GM18505 (cell line): Measurements from ENCODE around the gene KCNK4.
"Not testable (repeated sequence)": the region's sequence is repeated elsewhere in the genome, so short reads cannot be mapped to it uniquely, and the experiment has no call there.

Experiments
- ATAC-seq: cut with Tn5 transposase; IDR thresholded peaks from one replicate; pipeline ENCODE4 v1.9.1; 2021; ENCODE audit not compliant: unreplicated experiment
- POLR2A ChIP-seq: IDR thresholded peaks from 4 replicates; pipeline ENCODE4 v1.6.1; 2011; ENCODE audit warnings: borderline replicate concordance; ENCODE audit not compliant: insufficient read depth, insufficient read length; ENCODE audit errors: extremely low read depth

KCNK4 gene

DNA sequence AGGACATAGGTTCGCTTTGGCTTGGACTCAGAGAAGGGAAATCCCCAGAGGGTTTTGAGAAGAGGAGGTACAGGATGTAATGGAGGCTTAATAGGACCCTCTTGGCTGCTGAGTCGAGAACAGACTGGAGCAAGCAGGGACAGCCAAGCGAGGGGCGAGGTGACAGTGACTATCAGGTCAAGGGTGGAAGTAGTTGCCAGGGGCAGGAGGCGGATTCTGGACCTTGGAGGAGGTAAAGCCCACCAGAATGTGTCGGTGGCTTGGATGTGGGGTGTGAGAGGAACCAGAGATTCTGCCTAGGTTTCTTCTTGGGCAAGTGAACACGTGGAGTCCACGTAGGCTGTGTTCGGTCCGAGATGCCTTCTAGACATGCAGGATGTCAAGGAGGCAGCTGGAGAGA is 21.8 kb downstream of the KCNK4 start:
- ATAC-seq: no peak
- TF ChIP-seq POLR2A: no peak

DNA sequence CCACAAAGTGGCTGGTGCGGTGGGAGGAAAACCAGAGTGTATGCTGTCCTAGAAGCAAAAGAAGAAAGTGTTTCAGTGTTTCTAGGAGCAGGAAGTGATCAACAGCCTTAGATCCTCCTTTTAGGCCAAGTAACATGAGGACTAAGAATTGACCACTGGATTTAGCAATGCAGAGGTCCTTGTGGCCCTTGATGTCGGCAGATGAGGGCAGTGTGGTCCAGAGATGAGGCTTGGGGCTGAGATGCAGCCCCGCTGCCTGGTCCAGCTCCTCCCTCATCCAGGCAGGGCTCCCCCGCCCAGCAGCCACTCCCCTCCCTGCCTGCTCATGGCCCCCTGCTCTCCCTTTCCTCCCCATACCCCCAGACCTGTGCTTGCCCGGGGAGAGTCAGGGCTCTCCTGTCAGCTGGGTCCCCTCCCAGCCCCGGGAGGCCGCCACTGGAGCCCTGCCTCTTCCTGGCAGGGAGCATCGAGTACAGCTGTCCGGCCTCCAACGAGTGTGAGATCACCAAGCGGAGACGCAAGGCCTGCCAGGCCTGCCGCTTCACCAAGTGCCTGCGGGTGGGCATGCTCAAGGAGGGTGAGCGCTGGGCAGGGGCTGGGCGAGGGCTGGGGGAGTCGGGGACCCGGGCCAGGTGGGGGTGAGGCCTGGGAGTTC is 22.5 kb downstream of the KCNK4 start:
- no peak for TF ChIP-seq POLR2A

DNA sequence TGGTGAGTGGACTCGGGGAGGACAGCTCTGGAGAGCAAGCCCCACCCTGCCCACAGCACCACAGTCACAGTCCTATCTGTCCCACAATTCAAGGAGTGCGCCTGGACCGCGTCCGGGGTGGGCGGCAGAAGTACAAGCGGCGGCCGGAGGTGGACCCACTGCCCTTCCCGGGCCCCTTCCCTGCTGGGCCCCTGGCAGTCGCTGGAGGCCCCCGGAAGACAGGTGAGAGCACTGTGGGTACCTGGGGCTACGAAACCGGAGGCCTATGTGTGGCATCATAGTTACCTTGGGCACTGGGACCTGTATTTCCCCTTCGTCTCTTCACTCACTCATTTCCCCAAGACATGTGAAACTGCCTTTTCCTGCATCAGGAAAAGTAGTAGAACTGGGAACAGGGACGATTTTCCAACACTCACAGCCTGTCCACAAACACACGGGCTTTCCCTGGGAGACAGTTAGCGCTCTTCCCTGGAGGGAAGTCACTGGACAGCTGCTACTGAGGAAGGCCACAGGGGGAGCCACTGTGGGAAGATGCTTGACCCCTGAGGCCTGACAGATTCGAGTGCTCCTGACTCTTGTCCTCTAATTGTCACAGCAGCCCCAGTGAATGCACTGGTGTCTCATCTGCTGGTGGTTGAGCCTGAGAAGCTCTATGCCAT is 23.2 kb downstream of the KCNK4 start:
- no peak for TF ChIP-seq POLR2A
- ATAC-seq: no peak

More for the DNA sequence above, 22.5 kb downstream of the KCNK4 start:
- ATAC-seq: no peak

DNA sequence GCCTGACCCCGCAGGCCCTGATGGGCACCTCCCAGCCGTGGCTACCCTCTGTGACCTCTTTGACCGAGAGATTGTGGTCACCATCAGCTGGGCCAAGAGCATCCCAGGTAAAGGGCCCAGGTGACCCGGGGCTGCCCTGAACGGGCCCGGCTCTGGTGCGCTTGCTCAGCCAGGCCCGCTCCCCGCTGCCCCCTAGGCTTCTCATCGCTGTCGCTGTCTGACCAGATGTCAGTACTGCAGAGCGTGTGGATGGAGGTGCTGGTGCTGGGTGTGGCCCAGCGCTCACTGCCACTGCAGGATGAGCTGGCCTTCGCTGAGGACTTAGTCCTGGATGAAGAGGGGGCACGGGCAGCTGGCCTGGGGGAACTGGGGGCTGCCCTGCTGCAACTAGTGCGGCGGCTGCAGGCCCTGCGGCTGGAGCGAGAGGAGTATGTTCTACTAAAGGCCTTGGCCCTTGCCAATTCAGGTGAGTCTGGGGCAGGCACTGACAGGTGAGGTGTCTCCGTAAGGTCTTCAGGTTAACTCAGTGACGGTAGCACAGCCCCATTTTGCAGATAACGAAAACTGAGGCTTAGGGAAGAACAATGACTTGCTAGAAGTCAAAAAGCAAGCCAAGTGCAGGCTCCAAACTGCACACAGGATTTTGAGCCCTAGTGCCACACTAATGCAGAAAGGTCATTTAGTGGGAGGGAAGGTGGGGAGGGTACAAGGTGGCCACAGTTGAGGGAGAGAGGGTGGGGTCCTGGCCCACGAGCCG is 23.9 kb downstream of the KCNK4 start:
- TF ChIP-seq POLR2A: no peak

DNA sequence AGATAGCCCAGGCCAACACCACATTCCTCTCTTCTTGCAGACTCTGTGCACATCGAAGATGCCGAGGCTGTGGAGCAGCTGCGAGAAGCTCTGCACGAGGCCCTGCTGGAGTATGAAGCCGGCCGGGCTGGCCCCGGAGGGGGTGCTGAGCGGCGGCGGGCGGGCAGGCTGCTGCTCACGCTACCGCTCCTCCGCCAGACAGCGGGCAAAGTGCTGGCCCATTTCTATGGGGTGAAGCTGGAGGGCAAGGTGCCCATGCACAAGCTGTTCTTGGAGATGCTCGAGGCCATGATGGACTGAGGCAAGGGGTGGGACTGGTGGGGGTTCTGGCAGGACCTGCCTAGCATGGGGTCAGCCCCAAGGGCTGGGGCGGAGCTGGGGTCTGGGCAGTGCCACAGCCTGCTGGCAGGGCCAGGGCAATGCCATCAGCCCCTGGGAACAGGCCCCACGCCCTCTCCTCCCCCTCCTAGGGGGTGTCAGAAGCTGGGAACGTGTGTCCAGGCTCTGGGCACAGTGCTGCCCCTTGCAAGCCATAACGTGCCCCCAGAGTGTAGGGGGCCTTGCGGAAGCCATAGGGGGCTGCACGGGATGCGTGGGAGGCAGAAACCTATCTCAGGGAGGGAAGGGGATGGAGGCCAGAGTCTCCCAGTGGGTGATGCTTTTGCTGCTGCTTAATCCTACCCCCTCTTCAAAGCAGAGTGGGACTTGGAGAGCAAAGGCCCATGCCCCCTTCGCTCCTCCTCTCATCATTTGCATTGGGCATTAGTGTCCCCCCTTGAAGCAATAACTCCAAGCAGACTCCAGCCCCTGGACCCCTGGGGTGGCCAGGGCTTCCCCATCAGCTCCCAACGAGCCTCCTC is 24.8 kb downstream of the KCNK4 start:
- not testable (repeated sequence) for ATAC-seq

More for the DNA sequence above, 23.9 kb downstream of the KCNK4 start:
- ATAC-seq: no peak

DNA sequence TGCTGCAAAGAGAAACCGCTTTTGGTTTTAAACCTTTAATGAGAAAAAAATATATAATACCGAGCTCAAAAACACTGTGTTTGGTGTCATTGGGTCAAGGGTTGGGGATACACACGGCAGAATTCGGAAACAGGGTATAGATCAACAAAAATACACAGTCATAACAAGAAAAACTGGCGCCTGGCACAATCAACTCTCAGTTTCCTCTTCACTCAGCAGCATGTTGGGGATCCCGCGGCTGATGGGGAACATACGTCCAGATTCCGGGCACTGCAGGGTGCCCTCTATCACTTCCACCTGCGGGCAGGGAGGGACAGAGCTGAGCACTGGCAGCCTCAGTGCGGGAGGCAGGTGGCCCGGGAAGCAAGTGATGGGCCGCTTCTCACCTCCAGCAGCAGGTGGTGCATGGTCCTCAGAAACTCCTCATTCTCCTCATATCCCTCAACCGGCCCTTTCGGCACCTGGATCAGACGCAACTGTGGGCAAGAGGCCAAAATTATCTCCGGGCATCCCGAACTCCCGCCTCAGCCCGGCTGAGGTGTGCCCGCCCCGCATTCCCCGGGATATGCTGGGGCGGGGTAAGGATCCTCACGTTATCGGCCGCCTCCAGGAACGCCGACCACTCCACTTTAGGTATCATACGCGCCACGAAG is 25.7 kb downstream of the KCNK4 start:
- ATAC-seq: peak; percentile 4
- no peak for TF ChIP-seq POLR2A

DNA sequence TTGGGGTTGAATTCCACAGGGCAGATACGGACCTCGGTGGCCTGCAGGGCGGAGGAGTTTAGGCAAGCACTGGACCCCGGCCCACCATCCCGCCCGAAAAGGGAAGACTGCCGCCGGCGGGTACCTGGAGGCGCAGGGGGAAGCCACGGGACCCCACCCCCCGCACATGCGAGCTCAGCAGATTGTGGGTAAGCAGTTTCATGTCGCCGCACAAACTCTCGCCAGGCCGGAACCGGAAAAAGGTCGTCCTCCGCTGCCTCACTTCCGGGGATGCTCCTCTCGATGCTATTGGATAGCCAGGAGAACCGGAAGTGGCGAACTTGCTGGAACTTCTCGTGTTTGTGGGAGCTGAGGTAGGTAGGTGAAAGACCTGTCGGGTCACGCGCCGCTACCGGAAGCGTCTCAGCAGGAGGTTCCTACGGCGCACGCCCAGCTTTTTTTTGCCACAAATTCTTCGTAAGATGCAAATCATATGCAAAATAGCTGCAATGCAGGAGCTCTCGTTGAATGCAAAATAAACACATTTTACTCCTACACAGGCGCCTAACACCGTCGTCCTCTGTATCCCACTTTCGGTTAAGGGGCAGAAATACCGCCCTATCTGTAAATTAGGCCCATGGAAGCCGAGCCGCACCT is 26.3 kb downstream of the KCNK4 start, which contains the start of gene TRMT112:
TSS of gene TRMT112 (minus strand) at position 235 of the 636 bp plus-strand sequence. CDS start at position 202, 33 bp downstream.
- ATAC-seq: peak; percentile 48
- TF ChIP-seq POLR2A: peak; percentile 91

DNA sequence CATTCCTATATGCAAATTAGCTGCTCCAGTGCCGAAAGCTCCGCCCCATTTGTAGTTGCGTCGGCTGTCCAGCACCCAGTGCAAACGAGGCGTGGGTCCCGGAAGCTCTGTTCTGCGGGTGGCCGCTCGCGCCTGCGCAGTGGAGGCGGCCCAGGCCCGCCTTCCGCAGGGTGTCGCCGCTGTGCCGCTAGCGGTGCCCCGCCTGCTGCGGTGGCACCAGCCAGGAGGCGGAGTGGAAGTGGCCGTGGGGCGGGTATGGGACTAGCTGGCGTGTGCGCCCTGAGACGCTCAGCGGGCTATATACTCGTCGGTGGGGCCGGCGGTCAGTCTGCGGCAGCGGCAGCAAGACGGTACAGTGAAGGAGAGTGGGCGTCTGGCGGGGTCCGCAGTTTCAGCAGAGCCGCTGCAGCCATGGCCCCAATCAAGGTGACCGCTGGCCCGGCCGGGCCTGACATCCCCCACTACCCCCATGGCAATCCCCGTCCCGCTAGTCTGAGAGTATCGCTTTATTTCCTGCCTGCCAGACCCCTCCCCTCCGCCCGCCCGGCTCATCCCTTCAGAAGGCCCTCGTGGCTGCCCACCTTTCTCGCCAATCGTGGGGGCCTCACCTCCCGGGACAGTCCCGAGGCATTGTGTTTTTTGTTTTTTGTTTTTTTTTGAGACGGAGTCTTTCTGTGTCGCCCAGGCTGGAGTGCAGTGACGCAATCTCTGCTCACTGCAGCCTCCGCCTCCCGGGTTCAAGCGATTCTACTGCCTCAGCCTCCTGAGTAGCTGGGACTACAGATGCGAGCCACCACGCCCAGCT is 27.1 kb downstream of the KCNK4 start, which contains the start of gene PRDX5:
TSS of gene PRDX5 (plus strand) at position 161 of the 805 bp plus-strand sequence. CDS start at position 256, 95 bp downstream.
- TF ChIP-seq POLR2A: peak; percentile 79
- peak; percentile 70 for ATAC-seq

DNA sequence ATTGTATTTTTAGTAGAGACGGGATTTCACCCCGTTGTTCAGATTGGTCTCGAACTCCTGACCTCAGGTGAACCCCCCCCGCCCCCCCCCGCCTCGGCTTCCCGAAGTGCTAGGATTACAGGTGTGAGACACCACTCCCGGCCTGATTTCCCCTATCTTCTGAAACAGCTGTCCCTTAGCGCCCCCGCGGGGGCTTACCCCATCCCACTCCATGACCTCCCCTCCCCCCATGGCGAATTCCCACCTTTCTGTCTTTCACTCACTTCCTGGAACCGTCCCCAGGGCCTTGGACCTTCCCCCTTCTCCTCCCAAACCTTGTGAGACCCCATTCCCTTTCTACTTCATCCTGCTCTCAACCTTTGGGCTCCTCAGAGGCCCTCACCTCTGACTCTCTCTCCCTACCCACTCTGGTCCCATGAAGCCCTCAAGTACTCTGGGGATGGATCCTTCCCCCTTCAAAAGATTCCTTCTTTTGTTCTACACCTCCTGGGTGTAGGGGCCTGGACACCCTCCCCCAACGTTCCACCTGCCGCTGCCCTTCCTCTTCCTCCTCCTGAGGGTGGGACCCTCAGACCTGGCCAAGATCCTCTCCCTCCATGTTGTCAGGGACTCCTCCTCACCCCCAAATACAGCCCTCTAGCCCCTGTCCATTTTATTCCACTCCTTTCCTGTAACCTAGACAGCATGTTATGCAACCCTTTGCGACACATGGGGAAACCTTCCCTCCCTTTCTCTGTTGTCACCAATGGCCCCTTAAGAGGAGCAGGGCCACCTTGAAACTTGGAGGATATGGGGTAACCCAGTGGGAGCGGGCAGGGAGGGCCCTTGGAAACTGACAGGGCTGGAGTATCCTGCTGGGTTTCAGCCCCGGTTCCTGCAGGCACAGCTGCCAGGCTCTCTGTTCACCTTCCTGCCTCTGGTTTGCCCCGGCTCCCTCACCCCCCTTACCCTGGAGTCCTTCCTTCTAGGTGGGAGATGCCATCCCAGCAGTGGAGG is 28.0 kb downstream of the KCNK4 start:
- TF ChIP-seq POLR2A: no peak
- no peak for ATAC-seq

DNA sequence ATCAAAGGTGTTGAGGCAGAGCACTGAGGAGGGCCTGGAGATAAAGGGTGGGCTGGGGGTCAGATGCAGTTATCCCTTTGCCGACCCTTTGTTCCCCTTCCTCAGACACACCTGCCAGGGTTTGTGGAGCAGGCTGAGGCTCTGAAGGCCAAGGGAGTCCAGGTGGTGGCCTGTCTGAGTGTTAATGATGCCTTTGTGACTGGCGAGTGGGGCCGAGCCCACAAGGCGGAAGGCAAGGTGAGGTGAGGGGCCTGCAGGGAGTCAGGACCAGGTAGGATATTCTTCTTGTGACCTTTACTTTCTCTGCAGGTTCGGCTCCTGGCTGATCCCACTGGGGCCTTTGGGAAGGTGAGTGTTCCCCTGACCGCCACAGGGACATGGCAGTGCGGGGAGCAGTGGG is 29.5 kb downstream of the KCNK4 start:
- no peak for ATAC-seq
- no peak for TF ChIP-seq POLR2A
